ENCODE measurements around the gene HRAS.
A peak's percentile ranks its signal among the peaks of the same experiment; 100 is the strongest.

HRAS gene

GRCh38 chr11:536841-537621 is 1.7 kb upstream of the HRAS start, which contains the start of gene LRRC56:
TSS of gene LRRC56 (plus strand) at chr11:537527. CDS start at chr11:540685, 3,158 bp downstream.
- no peak for TF ChIP-seq CTCF (IDR thresholded peaks at IDR 0.05; ENCODE audit: control insufficient read depth, extremely low read depth, insufficient read depth)
- DNase-seq (ENCODE audit: low read depth): peak; percentile 63
- peak within 1 kb of the TSS; percentile 62 for H3K4me3 ChIP-seq (ENCODE audit: low read depth, low read length)

GRCh38 chr11:535210-535518 is 212 bp downstream of the HRAS start:
- DNase-seq (ENCODE audit: low read depth): no peak
- H3K4me3 ChIP-seq (ENCODE audit: low read depth, low read length): peak overlapping the region; percentile 89
- peak; percentile 42 for TF ChIP-seq CTCF (IDR thresholded peaks at IDR 0.05; ENCODE audit: control insufficient read depth, extremely low read depth, insufficient read depth)

GRCh38 chr11:534396-535209 is 773 bp downstream of the HRAS start:
- DNase-seq (ENCODE audit: low read depth): peak; percentile 25
- peak; percentile 28; the same call in 1 of the 2 replicates for TF ChIP-seq CTCF (IDR thresholded peaks at IDR 0.05; ENCODE audit: control insufficient read depth, extremely low read depth, insufficient read depth)
- peak overlapping the region; percentile 89 for H3K4me3 ChIP-seq (ENCODE audit: low read depth, low read length)

GRCh38 chr11:533586-534395 is 1.6 kb downstream of the HRAS start:
- DNase-seq (ENCODE audit: low read depth): no peak
- peak overlapping the region; percentile 89 for H3K4me3 ChIP-seq (ENCODE audit: low read depth, low read length)
- TF ChIP-seq CTCF (IDR thresholded peaks at IDR 0.05; ENCODE audit: control insufficient read depth, extremely low read depth, insufficient read depth): no peak

GRCh38 chr11:532986-533585 is 2.3 kb downstream of the HRAS start:
- no peak overlapping the region for H3K4me3 ChIP-seq (ENCODE audit: low read depth, low read length)
- DNase-seq (ENCODE audit: low read depth): no peak
- no peak for TF ChIP-seq CTCF (IDR thresholded peaks at IDR 0.05; ENCODE audit: control insufficient read depth, extremely low read depth, insufficient read depth)

GRCh38 chr11:532527-532985 is 2.8 kb downstream of the HRAS start:
- DNase-seq (ENCODE audit: low read depth): no peak

More at GRCh38 chr11:532527-532985, 2.8 kb downstream of the HRAS start:
- H3K4me3 ChIP-seq (ENCODE audit: low read depth, low read length): no peak overlapping the region
- no peak for TF ChIP-seq CTCF (IDR thresholded peaks at IDR 0.05; ENCODE audit: control insufficient read depth, extremely low read depth, insufficient read depth)
